Retinal pigment epithelial cell (primary cell): ENCODE results near the gene GALNT7.
A peak's percentile ranks its signal among the peaks of the same experiment; 100 is the strongest.

Source experiments
- DNase-seq: peaks from one replicate; pipeline ENCODE4 v3.0.0-alpha.2; 2010; ENCODE audit warnings: low read depth
- H3K4me3 ChIP-seq: 2 replicates; pipeline ENCODE4 v1.5.1; 2011; ENCODE audit warnings: mild to moderate bottlenecking, low read length, control low read depth, moderate library complexity
- CTCF ChIP-seq: conservative IDR thresholded peaks from 2 replicates; pipeline ENCODE4 v1.5.1; 2011; ENCODE audit warnings: low read depth, low read length, control low read depth, inconsistent platforms

Gene GALNT7

GRCh38 chr4:173345648-173346047 is 177.0 kb downstream of the GALNT7 start:
- TF ChIP-seq CTCF: no peak

GRCh38 chr4:173346074-173346473 is 177.5 kb downstream of the GALNT7 start:
- no peak for DNase-seq
- H3K4me3 ChIP-seq: no peak overlapping the region
- TF ChIP-seq CTCF: no peak

More at GRCh38 chr4:173345648-173346047, 177.0 kb downstream of the GALNT7 start:
- H3K4me3 ChIP-seq: no peak overlapping the region
- no peak for DNase-seq

- H3K4me3 ChIP-seq: no peak overlapping the region
- TF ChIP-seq CTCF: no peak
- no peak for DNase-seq
Observed at GRCh38 chr4:173347467-173347866, 178.9 kb downstream of the GALNT7 start.

GRCh38 chr4:173357939-173358338 is 189.3 kb downstream of the GALNT7 start:
- DNase-seq: no peak
- no peak for TF ChIP-seq CTCF
- no peak overlapping the region for H3K4me3 ChIP-seq

GRCh38 chr4:173360587-173361221 is 192.1 kb downstream of the GALNT7 start:
- DNase-seq: no peak
- H3K4me3 ChIP-seq: no peak overlapping the region
- TF ChIP-seq CTCF: peak; percentile 44

GRCh38 chr4:173362666-173363065 is 194.1 kb downstream of the GALNT7 start:
- no peak for DNase-seq
- no peak for TF ChIP-seq CTCF
- H3K4me3 ChIP-seq: no peak overlapping the region

GRCh38 chr4:173365359-173365996 is 196.9 kb downstream of the GALNT7 start:
- no peak for TF ChIP-seq CTCF
- no peak for DNase-seq
- no peak overlapping the region for H3K4me3 ChIP-seq
